Measurements from ENCODE around the gene VIM.

- no peak for TF ChIP-seq CTCF (IDR thresholded peaks at IDR 0.05)
- TF ChIP-seq EP300 (IDR thresholded peaks at IDR 0.05): no peak
Observed at GRCh38 chr10:17195083-17195482, 33.0 kb upstream of the VIM start.

Data from suprapubic skin (tissue), 3 donors.